GM18520 (cell line): ENCODE results near the gene POPDC3.

Experiments
- ATAC-seq: cut with Tn5 transposase; IDR thresholded peaks from one replicate; pipeline ENCODE4 v1.9.1; 2021; ENCODE audit not compliant: unreplicated experiment

POPDC3 gene

GRCh38 chr6:105161421-105161820, 18.4 kb downstream of the POPDC3 start:
- ATAC-seq, result no peak

- peak; percentile 62 for ATAC-seq
Observed at GRCh38 chr6:105153676-105154075, 26.1 kb downstream of the POPDC3 start.

- ATAC-seq, result no peak
Observed at GRCh38 chr6:105152880-105153279, 26.9 kb downstream of the POPDC3 start.

- ATAC-seq, result peak; percentile 47
Observed at GRCh38 chr6:105151644-105152043, 28.2 kb downstream of the POPDC3 start.

- ATAC-seq, result no peak
Observed at GRCh38 chr6:105138141-105138540, 41.7 kb downstream of the POPDC3 start.

- ATAC-seq, result no peak
Observed at GRCh38 chr6:105137388-105137787, 42.4 kb downstream of the POPDC3 start.

GRCh38 chr6:105136431-105137350, 43.1 kb downstream of the POPDC3 start:
- ATAC-seq, result peak; percentile 41

GRCh38 chr6:105135907-105136430, 43.8 kb downstream of the POPDC3 start:
- no peak for ATAC-seq

- no peak for ATAC-seq
Observed at GRCh38 chr6:105135056-105135455, 44.8 kb downstream of the POPDC3 start.

GRCh38 chr6:105122717-105123116, 57.1 kb downstream of the POPDC3 start:
- no peak for ATAC-seq

GRCh38 chr6:105121981-105122380, 57.8 kb downstream of the POPDC3 start:
- no peak for ATAC-seq

GRCh38 chr6:105120570-105120969, 59.2 kb downstream of the POPDC3 start:
- ATAC-seq, result no peak

GRCh38 chr6:105116150-105116549, 63.7 kb downstream of the POPDC3 start:
- no peak for ATAC-seq

GRCh38 chr6:105113422-105113821, 66.4 kb downstream of the POPDC3 start:
- no peak for ATAC-seq

- no peak for ATAC-seq
Observed at GRCh38 chr6:105112577-105112976, 67.2 kb downstream of the POPDC3 start.

GRCh38 chr6:105111871-105112270, 67.9 kb downstream of the POPDC3 start:
- no peak for ATAC-seq

- no peak for ATAC-seq
Observed at GRCh38 chr6:105111105-105111504, 68.7 kb downstream of the POPDC3 start.

- ATAC-seq, result no peak
Observed at GRCh38 chr6:105109955-105110895, 69.6 kb downstream of the POPDC3 start.

- ATAC-seq, result no peak
Observed at GRCh38 chr6:105108631-105109262, 71.1 kb downstream of the POPDC3 start.
